GM18858 (cell line): ENCODE results near the gene CTPS2.
"Not testable (repeated sequence)": the region's sequence is repeated elsewhere in the genome, so short reads cannot be mapped to it uniquely, and the experiment has no call there.

ENCODE experiments used
- ATAC-seq: cut with Tn5 transposase; IDR thresholded peaks from one replicate; pipeline ENCODE4 v1.9.1; 2021; ENCODE audit not compliant: unreplicated experiment

The CTPS2 gene

DNA sequence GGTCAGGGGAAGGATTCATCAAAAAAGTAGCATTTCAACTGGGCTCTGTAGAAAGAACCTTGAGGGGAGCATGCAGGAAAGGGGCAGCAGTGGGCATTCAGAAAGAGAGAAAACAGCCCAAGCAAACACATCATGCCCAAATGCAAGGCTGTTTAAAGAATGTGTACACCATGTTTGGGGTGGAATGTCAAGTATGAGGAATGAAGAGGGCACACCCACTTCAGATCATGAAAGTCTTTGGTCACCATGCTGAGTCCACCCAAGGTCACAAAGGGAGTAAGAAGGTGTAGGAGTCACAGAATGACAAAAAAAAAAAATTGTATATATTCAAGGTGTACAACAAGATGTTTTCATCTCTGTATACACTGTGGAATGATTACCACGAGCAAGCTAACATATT is 53.1 kb downstream of the CTPS2 start:
- no peak for ATAC-seq

- ATAC-seq, result no peak
These were observed 54.2 kb downstream of the CTPS2 start for GRCh38 chrX:16658284-16658683.

- ATAC-seq, result no peak
These were observed 58.4 kb downstream of the CTPS2 start for GRCh38 chrX:16654093-16654492.

DNA sequence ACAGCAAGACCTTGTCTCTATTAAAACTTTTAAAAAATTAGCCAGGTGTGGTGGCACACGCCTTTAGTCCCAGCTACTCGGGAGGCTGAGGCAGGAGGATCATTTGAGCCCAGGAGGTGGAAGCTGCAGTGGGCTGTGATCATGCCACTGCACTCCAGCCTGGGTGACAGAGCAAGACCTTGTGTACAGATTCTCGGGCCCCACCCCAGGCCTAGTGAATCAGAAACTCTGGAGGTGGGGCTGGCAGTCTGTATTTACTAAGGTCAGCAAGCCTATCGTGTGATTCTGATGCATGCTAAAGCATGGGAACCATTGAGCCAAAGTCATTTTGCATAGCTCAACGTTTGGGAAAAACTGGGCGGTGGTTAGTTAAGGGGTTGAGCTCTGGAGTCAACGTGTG is 59.0 kb downstream of the CTPS2 start:
- ATAC-seq, result no peak

DNA sequence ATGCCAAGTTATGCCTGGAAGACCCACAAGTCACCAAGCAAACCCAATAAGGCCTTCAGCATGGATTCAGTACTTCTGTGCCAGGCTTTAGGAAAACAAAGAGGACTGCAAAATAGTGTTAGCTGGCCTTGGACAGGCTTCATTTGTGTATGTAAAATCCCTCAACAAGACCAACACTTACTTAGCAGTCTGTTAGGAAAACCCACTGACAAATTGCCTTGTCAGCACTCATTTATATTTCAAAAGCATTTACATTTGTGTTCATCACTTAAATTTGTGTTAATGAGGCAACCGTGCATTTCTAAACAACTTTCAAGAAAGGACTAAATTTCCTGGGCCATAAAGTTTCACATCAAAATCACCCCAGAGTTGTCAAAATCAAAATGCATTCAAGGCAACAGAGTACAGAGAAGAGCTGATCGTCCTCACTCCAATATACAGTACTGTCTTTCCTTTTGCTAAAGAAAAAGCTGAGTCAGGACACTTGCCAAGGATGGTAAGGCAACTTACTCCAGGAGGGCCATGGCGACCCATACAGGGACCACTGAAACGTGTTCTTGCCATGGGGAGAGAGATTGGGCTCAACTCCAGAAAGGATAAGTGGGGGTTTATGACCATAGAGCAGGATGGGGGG is 61.0 kb downstream of the CTPS2 start:
- ATAC-seq, result no peak

DNA sequence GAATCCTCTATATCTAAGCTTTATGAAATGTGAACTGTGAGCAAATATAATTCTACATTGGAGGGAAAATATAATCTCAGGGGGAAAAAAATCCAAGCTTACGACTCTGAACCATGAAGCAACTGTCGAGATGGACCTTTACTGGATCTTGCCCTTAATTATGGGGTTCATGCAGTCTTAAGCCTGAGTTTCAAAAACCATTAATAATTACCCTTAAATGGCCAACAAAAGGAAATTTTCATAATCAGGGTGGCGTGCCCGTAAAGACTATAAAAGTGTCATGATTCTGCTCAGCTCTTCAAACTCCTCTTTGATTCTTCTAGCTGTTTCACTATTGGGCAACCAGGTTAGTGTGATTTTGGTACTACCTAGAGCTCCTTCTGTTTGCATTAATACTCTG is 62.6 kb downstream of the CTPS2 start, which contains the start of gene S100G:
TSS of gene S100G (plus strand) at position 301 of the 400 bp plus-strand sequence. CDS start 849 bp downstream, outside the sequence.
- no peak for ATAC-seq

DNA sequence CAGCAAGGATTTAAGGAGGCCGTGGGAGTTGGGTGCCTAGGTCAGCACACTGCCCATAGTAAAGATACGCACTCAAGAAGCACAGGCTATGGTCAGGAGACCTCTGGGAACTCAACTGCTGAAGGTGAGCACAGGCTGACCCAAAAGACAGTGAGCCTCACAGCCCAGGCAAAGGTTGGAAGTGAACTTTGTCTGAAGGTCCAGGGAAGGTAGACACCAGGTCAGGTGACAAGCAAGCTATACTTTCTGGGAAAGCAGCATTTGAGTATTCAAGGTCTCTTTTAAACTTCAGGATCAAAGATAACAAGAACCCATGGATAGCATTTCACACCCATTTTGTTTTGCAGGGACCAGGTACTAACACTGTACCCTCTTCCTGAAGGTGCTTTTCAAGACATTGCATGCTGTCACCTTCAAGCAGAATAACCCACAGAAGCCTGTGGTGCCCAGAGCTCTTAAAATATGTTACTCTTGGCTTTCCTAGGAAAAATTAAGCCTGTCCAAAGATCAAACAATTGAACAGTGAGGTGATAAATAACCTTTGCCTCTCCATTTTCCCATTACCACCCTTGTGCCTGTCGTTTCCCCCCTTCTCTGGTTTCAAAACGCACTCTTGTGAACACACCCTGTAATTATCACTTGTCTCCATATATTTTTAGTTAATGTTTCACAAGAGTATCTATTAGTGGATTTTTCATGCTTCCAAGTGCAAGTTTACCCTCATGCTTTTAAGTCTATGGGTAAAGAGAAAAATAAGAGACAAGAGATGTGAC is 65.9 kb downstream of the CTPS2 start:
- ATAC-seq, result no peak

- no peak for ATAC-seq
These were observed 69.3 kb downstream of the CTPS2 start for GRCh38 chrX:16643176-16643575.

- no peak for ATAC-seq
These were observed 71.6 kb downstream of the CTPS2 start for GRCh38 chrX:16640823-16641222.

DNA sequence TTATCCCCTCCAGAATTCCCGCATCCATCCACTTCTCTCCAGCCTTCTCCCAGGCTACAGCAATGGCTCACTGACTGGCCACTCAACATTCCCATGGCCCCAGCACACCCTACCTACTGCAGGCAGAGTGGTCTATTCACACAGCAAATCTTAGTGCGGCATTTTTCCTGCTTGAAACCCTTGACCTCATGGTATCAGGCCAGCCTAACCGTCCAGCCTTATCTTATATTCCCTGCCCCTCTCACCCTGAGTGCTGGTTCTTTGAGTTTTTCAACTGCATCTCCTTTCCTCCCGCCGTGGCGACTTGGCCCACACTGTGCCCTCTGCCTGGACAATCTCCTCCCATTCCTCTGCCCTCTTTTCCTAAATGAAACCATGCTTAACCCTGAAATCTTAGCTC is 72.5 kb downstream of the CTPS2 start:
- ATAC-seq, result no peak

DNA sequence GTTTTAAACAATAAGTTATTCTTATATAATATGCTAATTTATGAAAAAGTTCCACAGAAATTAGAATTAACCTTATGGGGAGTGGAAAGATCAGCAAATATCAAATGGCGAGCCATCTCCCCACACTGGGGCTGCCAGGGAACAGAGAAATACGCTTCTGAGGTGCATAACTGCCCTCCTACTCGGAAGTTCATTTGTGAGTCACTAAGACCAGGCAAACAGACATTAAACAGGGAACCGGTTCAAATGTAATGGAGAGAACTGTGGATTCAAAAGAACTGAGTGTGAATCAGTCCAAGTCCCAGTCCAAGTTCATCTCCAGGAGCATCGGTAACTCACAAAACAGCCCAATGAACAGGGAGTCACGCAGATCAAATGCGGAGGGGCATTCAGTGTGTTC is 73.9 kb downstream of the CTPS2 start:
- no peak for ATAC-seq

DNA sequence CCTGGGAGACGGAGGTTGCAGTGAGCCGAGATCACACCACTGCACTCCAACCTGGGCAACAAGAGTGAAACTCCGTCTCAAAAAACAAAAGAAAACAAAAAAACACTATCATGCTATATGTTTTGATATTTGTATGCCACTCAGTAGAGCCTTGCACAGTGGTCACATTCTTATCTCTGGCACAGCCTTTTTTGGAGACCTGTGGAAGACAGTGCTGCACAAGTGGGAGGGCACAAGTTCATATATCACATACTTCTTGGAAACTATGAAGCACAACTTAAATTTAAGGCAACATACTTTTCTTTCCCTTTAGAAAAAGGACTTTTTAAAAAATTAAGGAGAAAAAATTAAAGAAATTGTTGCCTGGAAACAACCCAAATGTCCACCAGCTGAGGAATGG is 76.9 kb downstream of the CTPS2 start:
- ATAC-seq, result no peak

- ATAC-seq, result no peak
These were observed 77.4 kb downstream of the CTPS2 start for GRCh38 chrX:16635040-16635439.

- no peak for ATAC-seq
These were observed 78.7 kb downstream of the CTPS2 start for GRCh38 chrX:16633754-16634153.

GRCh38 chrX:16629909-16630308 is 82.6 kb downstream of the CTPS2 start:
- no peak for ATAC-seq

GRCh38 chrX:16628946-16629595 is 83.4 kb downstream of the CTPS2 start:
- no peak for ATAC-seq

- not testable (repeated sequence) for ATAC-seq
These were observed 84.0 kb downstream of the CTPS2 start for GRCh38 chrX:16628511-16628910.

GRCh38 chrX:16619024-16619423 is 93.4 kb downstream of the CTPS2 start:
- ATAC-seq, result no peak

- no peak for ATAC-seq
These were observed 94.0 kb downstream of the CTPS2 start for GRCh38 chrX:16618422-16618821.

- no peak for ATAC-seq
These were observed 95.1 kb downstream of the CTPS2 start for GRCh38 chrX:16617382-16617781.

DNA sequence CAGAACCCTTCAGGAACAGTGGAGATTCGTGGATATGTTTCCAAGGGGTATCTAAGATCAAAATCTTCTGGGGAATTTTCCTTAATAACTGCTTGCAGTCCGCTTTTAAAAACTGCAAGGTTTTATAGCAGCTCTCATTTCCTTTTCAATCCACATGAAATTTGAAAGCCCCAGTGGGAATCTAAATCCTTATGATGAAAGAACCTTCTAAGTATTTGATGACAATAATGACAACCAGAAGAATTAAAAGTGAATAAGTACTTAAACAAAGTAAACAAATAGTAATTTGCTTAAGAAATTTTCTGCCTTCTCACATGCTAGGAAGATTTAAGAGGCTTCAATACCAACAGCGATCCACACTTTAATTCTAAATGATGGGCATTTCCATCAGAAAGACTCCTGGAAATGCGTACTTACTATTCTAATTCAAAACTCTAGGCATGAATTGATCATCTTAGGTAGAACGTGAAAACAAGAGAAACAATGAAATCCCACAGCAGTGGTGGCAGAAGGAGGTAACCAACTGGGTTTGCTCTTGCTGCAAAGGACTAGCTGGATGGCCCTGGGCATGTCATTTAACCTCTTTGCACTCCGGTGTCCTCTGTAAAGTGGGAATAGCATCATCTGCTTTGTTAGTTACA is 100.1 kb downstream of the CTPS2 start:
- no peak for ATAC-seq

DNA sequence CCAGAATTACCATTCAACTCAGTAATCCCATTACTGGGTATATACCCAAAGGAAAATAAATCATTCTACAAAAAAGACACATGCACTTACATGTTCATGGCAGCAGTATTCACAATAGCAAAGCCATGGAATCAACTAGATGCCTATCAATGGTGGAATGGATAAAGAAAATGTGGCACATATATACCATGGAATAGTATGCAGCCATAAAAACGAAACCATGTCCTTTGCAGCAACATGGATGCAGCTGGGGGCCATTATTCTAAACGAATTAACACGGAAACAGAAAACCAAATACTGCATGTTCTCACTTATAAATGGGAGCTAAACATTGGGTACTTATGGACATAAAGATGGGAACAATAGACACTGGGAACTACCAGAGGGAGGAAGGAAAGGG is 101.8 kb downstream of the CTPS2 start:
- ATAC-seq, result not testable (repeated sequence)
